Vagina (tissue), 2 donors: ENCODE data around the gene SMTNL2.

Source experiments
- CTCF ChIP-seq, 3 experiments: fragments of 450-650 bp in 2 of 3; fragments of 200-600 bp in 1 of 3; sonication (generic) in 1 of 3; IDR thresholded peaks; one replicate each; pipeline ENCODE4 v1.5.1; 2017 to 2019; ENCODE audit warnings: antibody characterized with exemption in 3 of 3, mild to moderate bottlenecking in 2 of 3, moderate library complexity in 2 of 3
- POLR2A ChIP-seq, 2 donors: fragments of 450-650 bp; IDR thresholded peaks; one replicate each; pipeline ENCODE4 v1.6.1; 2017; ENCODE audit warnings: antibody characterized with exemption in 2 of 2, mild to moderate bottlenecking in 2 of 2, moderate library complexity in 2 of 2
- POLR2AphosphoS5 ChIP-seq, 2 donors: sonication (generic); formaldehyde crosslinking; IDR thresholded peaks; one replicate each; pipeline ENCODE4 v1.9.0; 2017; ENCODE audit warnings: antibody characterized with exemption in 2 of 2, mild to moderate bottlenecking in 2 of 2, low read depth in 1 of 2; ENCODE audit not compliant: insufficient read depth in 1 of 2

- TF ChIP-seq POLR2A (IDR thresholded peaks at IDR 0.05) = no peak
- no peak for TF ChIP-seq CTCF (IDR thresholded peaks at IDR 0.05)
- no peak for TF ChIP-seq POLR2AphosphoS5 (IDR thresholded peaks at IDR 0.05; ENCODE audit: insufficient read depth in 1 of 2, low read depth in 1 of 2)
Observed at GRCh38 chr17:4540687-4541327, 43.5 kb upstream of the SMTNL2 start.
